A673 (cell line): ENCODE measurements around the gene IQCN. TPM values are rescaled to one million over a fixed set of nuclear protein-coding genes. Genes with fewer than 3 reads are reported as not detected.
A peak's percentile ranks its signal among the peaks of the same experiment; 100 is the strongest.

Source experiments
- BruUV-seq: library from RNA; stranded (reverse); fragments of 400-500 nt; replicated peaks from 2 replicates; lab custom pipeline; 2021; lab: Mats Ljungman, UMichigan
- CTCF ChIA-PET: fragments of 300-600 bp; sonication (Branson Sonifier 250); formaldehyde crosslinking; loops from one replicate; lab custom pipeline; 2022; ENCODE audit warnings: antibody characterized with exemption; lab: Charles Lee
- POLR2A ChIA-PET: fragments of 300-600 bp; sonication (Branson Sonifier 250); formaldehyde crosslinking; loops from one replicate; lab custom pipeline; 2022; ENCODE audit warnings: antibody characterized with exemption; ENCODE audit not compliant: low non-redundant PET; lab: Charles Lee
- DNase-seq: peaks from one replicate; pipeline ENCODE4 v3.0.0-alpha.2; 2015; ENCODE audit warnings: low spot score
- H3K27ac ChIP-seq: fragments of 200-600 bp; sonication (generic); 2 replicates; pipeline ENCODE4 v1.5.1; 2016; ENCODE audit warnings: mixed run types, low read depth, mild to moderate bottlenecking, mixed read lengths, antibody characterized with exemption, low read length; ENCODE audit not compliant: poor library complexity, severe bottlenecking
- H3K27me3 ChIP-seq: fragments of 200-600 bp; sonication (generic); replicated peaks from 2 replicates; pipeline ENCODE4 v1.6.1; 2017; ENCODE audit warnings: mixed run types, low read depth, mild to moderate bottlenecking, mixed read lengths, antibody characterized with exemption, low read length; ENCODE audit not compliant: insufficient read depth, poor library complexity
- H3K36me3 ChIP-seq: fragments of 200-600 bp; sonication (generic); 2 replicates; pipeline ENCODE4 v1.6.1; 2016; ENCODE audit warnings: mixed run types, mild to moderate bottlenecking, mixed read lengths, antibody characterized with exemption, low read length; ENCODE audit not compliant: insufficient read depth, poor library complexity, severe bottlenecking
- H3K4me1 ChIP-seq: fragments of 200-600 bp; sonication (generic); 2 replicates; pipeline ENCODE4 v1.6.1; 2017; ENCODE audit warnings: mixed run types, mild to moderate bottlenecking, mixed read lengths, antibody characterized with exemption, low read length; ENCODE audit not compliant: insufficient read depth, poor library complexity, severe bottlenecking
- H3K4me3 ChIP-seq: fragments of 200-600 bp; sonication (generic); 2 replicates; pipeline ENCODE4 v1.5.1; 2016; ENCODE audit warnings: low read depth, mixed run types, mild to moderate bottlenecking, mixed read lengths, low read length; ENCODE audit not compliant: poor library complexity, severe bottlenecking
- H3K9me3 ChIP-seq: fragments of 200-600 bp; sonication (generic); 2 replicates; pipeline ENCODE4 v1.6.1; 2016; ENCODE audit warnings: mixed run types, low read depth, mild to moderate bottlenecking, mixed read lengths, antibody characterized with exemption, low read length; ENCODE audit not compliant: poor library complexity, severe bottlenecking
- CTCF ChIP-seq: fragments of 300-800, 200-600 bp; sonication (generic); conservative IDR thresholded peaks from 2 replicates; pipeline ENCODE4 v1.5.1; 2017; ENCODE audit warnings: low read depth, mild to moderate bottlenecking, antibody characterized with exemption, low read length, moderate library complexity, mixed read lengths
- EZH2 ChIP-seq: fragments of 200-600 bp; sonication (generic); IDR thresholded peaks from 2 replicates; pipeline ENCODE4 v1.6.1; 2017; ENCODE audit warnings: borderline replicate concordance, low read depth, mild to moderate bottlenecking, mixed read lengths, antibody characterized with exemption, low read length; ENCODE audit not compliant: poor library complexity, severe bottlenecking
- intact Hi-C: fragments of 100-400 bp; cut with micrococcal nuclease; formaldehyde crosslinking; loops from one replicate; pipeline ENCODE4 v1.10.0; 2022; ENCODE audit not compliant: unreplicated experiment
- total RNA-seq: library from RNA; stranded (reverse); gene quantifications from 2 replicates; pipeline ENCODE4 v1.2.3, GENCODE V29; 2021

IQCN gene
- total RNA-seq, 1 experiment from 2014 or later: 10.2 TPM

- Histone ChIP-seq H3K4me3 (peak overlapping the region; percentile 70), H3K27ac (peak overlapping the region; percentile 92), H3K4me1 (peaks cover 11% of the 10 kb centered on the region), H3K9me3 (no peaks in the 10 kb centered on the region), H3K36me3 (no peaks in the 10 kb centered on the region), H3K27me3 (no peaks in the 10 kb centered on the region)
- intact Hi-C loops: loop anchor here (5.0 kb wide), 2 partner anchors 120 to 170 kb away; partner anchors contain the start of genes PIK3R2 and RAB3A
- TSS peak; percentile 68 for BruUV-seq
- DNase-seq: peak; percentile 54
- ChIA-PET POLR2A (interaction anchor here (0.7 to 2.5 kb wide), 3 partner anchors 17 to 42 kb away, joined by 4 to 27 read pairs (median 4); partner anchors contain the start of gene JUND), CTCF (interaction anchor here (0.5 to 2.5 kb wide), 5 partner anchors 17 to 452 kb away, joined by 3 to 74 read pairs (median 5); no protein-coding TSS in a partner anchor)
- TF ChIP-seq CTCF: 0 out of 2 replicates have a peak, but pooled peaks have one; percentile 19
- no peak for TF ChIP-seq EZH2
Measured at GRCh38 chr19:18322318-18322758, 48.1 kb upstream of the IQCN start.

GRCh38 chr19:18321734-18322102, 47.5 kb upstream of the IQCN start:
- no TSS peak for BruUV-seq
- Histone ChIP-seq H3K36me3 (no peaks in the 10 kb centered on the region), H3K27me3 (no peaks in the 10 kb centered on the region), H3K9me3 (no peaks in the 10 kb centered on the region), H3K4me3 (peak overlapping the region; percentile 70), H3K27ac (peak overlapping the region; percentile 92), H3K4me1 (peaks cover 11% of the 10 kb centered on the region)
- POLR2A ChIA-PET: interaction anchor here (1.1 to 2.5 kb wide), 2 partner anchors 16 to 41 kb away, joined by 4 to 27 read pairs; partner anchors contain the start of gene JUND
- intact Hi-C loops: loop anchor here (5.0 kb wide), 2 partner anchors 119 to 169 kb away; partner anchors contain the start of genes PIK3R2 and RAB3A
- DNase-seq: peak; percentile 40
- TF ChIP-seq EZH2 (no peak), CTCF (no peak)
- CTCF ChIA-PET: interaction anchor here (0.5 to 2.5 kb wide), 7 partner anchors 15 to 452 kb away, joined by 3 to 74 read pairs (median 5); no protein-coding TSS in a partner anchor

GRCh38 chr19:18320865-18321733, 46.8 kb upstream of the IQCN start:
- no peak for DNase-seq
- Histone ChIP-seq H3K4me3 (peak overlapping the region; percentile 70), H3K27me3 (no peaks in the 10 kb centered on the region), H3K27ac (peak overlapping the region; percentile 92), H3K9me3 (no peaks in the 10 kb centered on the region), H3K36me3 (no peaks in the 10 kb centered on the region), H3K4me1 (peaks cover 11% of the 10 kb centered on the region)
- TF ChIP-seq EZH2 (no peak), CTCF (no peak)
- BruUV-seq: no TSS peak
- intact Hi-C loops: loop anchor here (5.0 kb wide), 2 partner anchors 119 to 169 kb away; partner anchors contain the start of genes PIK3R2 and RAB3A
- ChIA-PET POLR2A (interaction anchor here (2.5 kb wide), 1 partner anchor 40 kb away, joined by 27 read pairs; the partner anchor contains the start of gene JUND), CTCF (interaction anchor here (0.5 to 2.5 kb wide), 4 partner anchors 15 to 45 kb away, joined by 4 to 74 read pairs (median 6); no protein-coding TSS in a partner anchor)
